ENCODE data around the gene TSPOAP1. TPM values are rescaled to one million over a fixed set of nuclear protein-coding genes. Genes with fewer than 3 reads are reported as not detected.

Gene TSPOAP1
- polyA plus RNA-seq, 1 of the 3 experiments (the other 2 are of a cell fraction) = 0.79 TPM

- Histone ChIP-seq H3K9ac (no peak overlapping the region), H3K4me3 (ENCODE audit: low read depth in 2 of 2, low read length in 1 of 2) (no peak overlapping the region), H3K27ac (ENCODE audit: low read depth in 2 of 2, low read length in 1 of 2) (no peak overlapping the region), H3K4me2 (no peak overlapping the region), H3K27me3 (ENCODE audit: insufficient read depth) (no peaks in the 10 kb centered on the region), H3K4me1 (ENCODE audit: control insufficient read depth in 1 of 2, insufficient read depth in 2 of 2, low read depth in 1 of 2, low read length in 1 of 2) (no peaks in the 10 kb centered on the region), H2AFZ (ENCODE audit: low read depth) (no peak overlapping the region), H3F3A (replicated peaks; ENCODE audit: insufficient read depth) (no peaks in the 10 kb centered on the region), H3K9me3 (no peaks in the 10 kb centered on the region), H3K79me2 (ENCODE audit: insufficient read depth) (no peaks in the 10 kb centered on the region), H3K9me2 (no peaks in the 10 kb centered on the region), H3K36me3 (replicated peaks in 1 of 2; ENCODE audit: control insufficient read depth in 1 of 2, insufficient read depth in 2 of 2, low read length in 1 of 2) (no peaks in the 10 kb centered on the region), H4K20me1 (ENCODE audit: insufficient read depth) (no peaks in the 10 kb centered on the region)
- POLR2A ChIA-PET = no interaction called here
- DNase-seq = peak; percentile 32
- CTCF ChIA-PET = interaction anchor here (0.8 to 3.0 kb wide), 4 partner anchors 62 to 137 kb away, joined by 3 to 15 read pairs (median 5); partner anchors contain the start of gene RNF43
- WGBS (ENCODE audit: low lambda C conversion rate) = 73% methylated on average over 9 of the region's 9 CpGs
- no peak for TF ChIP-seq USF1 (IDR thresholded peaks at IDR 0.05; ENCODE audit: borderline replicate concordance, low read depth)
Measured at GRCh38 chr17:58311429-58311894, 17.1 kb downstream of the TSPOAP1 start.

GRCh38 chr17:58310511-58311428 lies 17.8 kb downstream of the TSPOAP1 start:
- ChIA-PET POLR2A (no interaction called here), CTCF (interaction anchor here (1.9 to 3.0 kb wide), 2 partner anchors 61 to 107 kb away, joined by 6 to 15 read pairs; partner anchors contain the start of gene RNF43)
- Histone ChIP-seq H3K9ac (no peak overlapping the region), H3K27ac (ENCODE audit: low read depth in 2 of 2, low read length in 1 of 2) (no peak overlapping the region), H3K27me3 (ENCODE audit: insufficient read depth) (no peaks in the 10 kb centered on the region), H3F3A (replicated peaks; ENCODE audit: insufficient read depth) (no peaks in the 10 kb centered on the region), H3K9me2 (no peaks in the 10 kb centered on the region), H3K79me2 (ENCODE audit: insufficient read depth) (no peaks in the 10 kb centered on the region), H3K36me3 (replicated peaks in 1 of 2; ENCODE audit: control insufficient read depth in 1 of 2, insufficient read depth in 2 of 2, low read length in 1 of 2) (no peaks in the 10 kb centered on the region), H2AFZ (ENCODE audit: low read depth) (no peak overlapping the region), H3K4me1 (ENCODE audit: control insufficient read depth in 1 of 2, insufficient read depth in 2 of 2, low read depth in 1 of 2, low read length in 1 of 2) (no peaks in the 10 kb centered on the region), H3K4me2 (no peak overlapping the region), H4K20me1 (ENCODE audit: insufficient read depth) (no peaks in the 10 kb centered on the region), H3K9me3 (no peaks in the 10 kb centered on the region), H3K4me3 (ENCODE audit: low read depth in 2 of 2, low read length in 1 of 2) (no peak overlapping the region)
- peak; percentile 30 for DNase-seq
- TF ChIP-seq TEAD4 (IDR thresholded peaks at IDR 0.05; ENCODE audit: borderline replicate concordance, insufficient read depth) (no peak), USF2 (IDR thresholded peaks at IDR 0.05; ENCODE audit: borderline replicate concordance, low read depth, low read length) (no peak), EP300 (IDR thresholded peaks at IDR 0.05; ENCODE audit: borderline replicate concordance in 1 of 2, low read depth in 1 of 2, low read length in 1 of 2) (no peak), TCF12 (IDR thresholded peaks at IDR 0.05) (no peak), SMC3 (IDR thresholded peaks at IDR 0.05; ENCODE audit: low read depth, low read length) (no peak), JUND (IDR thresholded peaks at IDR 0.05) (no peak), PBX3 (IDR thresholded peaks at IDR 0.05) (no peak), SIN3A (IDR thresholded peaks at IDR 0.05; ENCODE audit: borderline replicate concordance, low read depth, low read length) (no peak), RXRA (IDR thresholded peaks at IDR 0.05; ENCODE audit: borderline replicate concordance, low read depth) (no peak), FOXJ3 (CRISPR knock-in tag; IDR thresholded peaks at IDR 0.05) (no peak), MXI1 (IDR thresholded peaks at IDR 0.05; ENCODE audit: low read depth, low read length) (no peak), RCOR1 (IDR thresholded peaks at IDR 0.05; ENCODE audit: low read length) (no peak), RAD21 (IDR thresholded peaks at IDR 0.05; ENCODE audit: low read length) (no peak), GABPA (IDR thresholded peaks at IDR 0.05; ENCODE audit: low read depth) (no peak), EZH2phosphoT487 (IDR thresholded peaks at IDR 0.05; ENCODE audit: borderline replicate concordance, low read depth) (no peak), REST (IDR thresholded peaks at IDR 0.05; ENCODE audit: low read depth, low read length) (no peak), TAF1 (IDR thresholded peaks at IDR 0.05; ENCODE audit: borderline replicate concordance, low read depth, low read length) (no peak)
- WGBS (ENCODE audit: low lambda C conversion rate) = 65% methylated on average over 23 of the region's 23 CpGs

Measured in SK-N-SH (cell line).